Naive thymus-derived CD4-positive, alpha-beta T cell (primary cell): ENCODE results near the gene MRPL38. TPM values are rescaled to one million over a fixed set of nuclear protein-coding genes. Genes with fewer than 3 reads are reported as not detected.

Source experiments
- ATAC-seq: fragments of 150-1000 bp; cut with Tn5 transposase; 2 replicates; pipeline ENCODE4 v1.10.0; 2021; ENCODE audit warnings: mild to moderate bottlenecking, moderate library complexity
- CTCF ChIA-PET: fragments of 350-600 bp; sonication (Branson Sonifier 250); formaldehyde crosslinking; loops from one replicate; lab custom pipeline; 2021; ENCODE audit warnings: antibody characterized with exemption; lab: Charles Lee
- POLR2A ChIA-PET: fragments of 350-600 bp; sonication (Branson Sonifier 250); formaldehyde crosslinking; loops from one replicate; lab custom pipeline; 2021; ENCODE audit warnings: antibody characterized with exemption, inconsistent platforms; lab: Charles Lee
- DNase-seq, 9 donors: peaks; one replicate each; pipeline versions ENCODE4 v3.0.0 to v3.0.0-alpha.2; 2020 to 2022; ENCODE audit warnings: mixed read lengths in 1 of 9
- H3K27ac ChIP-seq: one replicate; pipeline ENCODE4 v1.7.0; 2013; ENCODE audit warnings: mild to moderate bottlenecking, low read depth, low read length, moderate library complexity
- H3K27me3 ChIP-seq, 2 donors: one replicate each; pipeline ENCODE4 v1.7.0; 2013; ENCODE audit warnings: low read length in 2 of 2, mild to moderate bottlenecking in 2 of 2, moderate library complexity in 2 of 2; ENCODE audit not compliant: control insufficient read depth in 2 of 2, insufficient read depth in 2 of 2
- H3K36me3 ChIP-seq, 3 experiments: 1 replicate in 2 of 3; 2 replicates in 1 of 3; pipeline ENCODE4 v1.7.0; 2013; ENCODE audit warnings: low read length in 3 of 3, mild to moderate bottlenecking in 3 of 3, moderate library complexity in 1 of 3; ENCODE audit not compliant: insufficient read depth in 3 of 3, control insufficient read depth in 2 of 3
- H3K4me1 ChIP-seq, 2 donors: one replicate each; pipeline ENCODE4 v1.7.0; 2013; ENCODE audit warnings: low read length in 2 of 2, mild to moderate bottlenecking in 2 of 2, moderate library complexity in 1 of 2; ENCODE audit not compliant: control insufficient read depth in 2 of 2, insufficient read depth in 2 of 2
- H3K4me3 ChIP-seq: 2 replicates; pipeline ENCODE4 v1.7.0; 2013; ENCODE audit warnings: mild to moderate bottlenecking, low read length
- H3K9me3 ChIP-seq, 3 experiments: 1 replicate in 2 of 3; 2 replicates in 1 of 3; pipeline ENCODE4 v1.7.0; 2013; ENCODE audit warnings: low read length in 3 of 3; ENCODE audit not compliant: control insufficient read depth in 2 of 3
- H3K27ac Mint-ChIP-seq, 9 donors: one replicate each; pipeline ENCODE4 v1.8.0; 2020 to 2022; ENCODE audit warnings: mixed read lengths in 9 of 9, mild to moderate bottlenecking in 8 of 9, moderate library complexity in 5 of 9, inconsistent platforms in 2 of 9
- H3K27me3 Mint-ChIP-seq, 5 donors: one replicate each; pipeline ENCODE4 v1.8.0; 2021 to 2022; ENCODE audit warnings: mixed read lengths in 5 of 5, mild to moderate bottlenecking in 1 of 5
- H3K36me3 Mint-ChIP-seq, 5 donors: one replicate each; pipeline ENCODE4 v1.8.0; 2020 to 2022; ENCODE audit warnings: mixed read lengths in 5 of 5, mild to moderate bottlenecking in 3 of 5, inconsistent platforms in 1 of 5
- H3K4me1 Mint-ChIP-seq, 7 donors: one replicate each; pipeline ENCODE4 v1.8.0; 2020 to 2022; ENCODE audit warnings: mixed read lengths in 7 of 7, mild to moderate bottlenecking in 3 of 7, inconsistent platforms in 1 of 7
- H3K4me3 Mint-ChIP-seq, 10 donors: one replicate each; pipeline ENCODE4 v1.8.0; 2020 to 2022; ENCODE audit warnings: mild to moderate bottlenecking in 10 of 10, mixed read lengths in 10 of 10, moderate library complexity in 6 of 10, inconsistent platforms in 2 of 10
- H3K9me3 Mint-ChIP-seq, 11 donors: one replicate each; pipeline ENCODE4 v1.8.0; 2020 to 2022; ENCODE audit warnings: mixed read lengths in 11 of 11, mild to moderate bottlenecking in 4 of 11, inconsistent platforms in 1 of 11, moderate library complexity in 1 of 11
- intact Hi-C, 2 donors: fragments of 100-400 bp; cut with micrococcal nuclease; formaldehyde crosslinking; loops; one replicate each; pipeline ENCODE4 v1.15.1; 2023
- polyA plus RNA-seq, 2 donors: library from polyadenylated mRNA; unstranded; fragments of 300-500 nt; fragmentation: Illumina TruSeq; gene quantifications; one replicate each; pipeline ENCODE4 v1.2.3, GENCODE V29; 2021
- total RNA-seq, 6 experiments: library from RNA in 5 of 6; stranded (reverse) in 5 of 6; gene quantifications; 1 replicate in 5 of 6; 2 replicates in 1 of 6; pipeline ENCODE4 v1.2.3 and lab custom pipeline; 2021 to 2026

MRPL38 gene
- total RNA-seq (100 to 1,000 TPM in 4 of 5 experiments, 10 to 100 TPM in 1; 81.0 to 154 (median 128) TPM), polyA plus RNA-seq (10 to 100 TPM; 64.6 to 72.2 TPM), total RNA-seq (lab: John Stamatoyannopoulos, UW) (8.7 reads per million, percentile 33 among the genes with 10 or more reads in this experiment)

DNA sequence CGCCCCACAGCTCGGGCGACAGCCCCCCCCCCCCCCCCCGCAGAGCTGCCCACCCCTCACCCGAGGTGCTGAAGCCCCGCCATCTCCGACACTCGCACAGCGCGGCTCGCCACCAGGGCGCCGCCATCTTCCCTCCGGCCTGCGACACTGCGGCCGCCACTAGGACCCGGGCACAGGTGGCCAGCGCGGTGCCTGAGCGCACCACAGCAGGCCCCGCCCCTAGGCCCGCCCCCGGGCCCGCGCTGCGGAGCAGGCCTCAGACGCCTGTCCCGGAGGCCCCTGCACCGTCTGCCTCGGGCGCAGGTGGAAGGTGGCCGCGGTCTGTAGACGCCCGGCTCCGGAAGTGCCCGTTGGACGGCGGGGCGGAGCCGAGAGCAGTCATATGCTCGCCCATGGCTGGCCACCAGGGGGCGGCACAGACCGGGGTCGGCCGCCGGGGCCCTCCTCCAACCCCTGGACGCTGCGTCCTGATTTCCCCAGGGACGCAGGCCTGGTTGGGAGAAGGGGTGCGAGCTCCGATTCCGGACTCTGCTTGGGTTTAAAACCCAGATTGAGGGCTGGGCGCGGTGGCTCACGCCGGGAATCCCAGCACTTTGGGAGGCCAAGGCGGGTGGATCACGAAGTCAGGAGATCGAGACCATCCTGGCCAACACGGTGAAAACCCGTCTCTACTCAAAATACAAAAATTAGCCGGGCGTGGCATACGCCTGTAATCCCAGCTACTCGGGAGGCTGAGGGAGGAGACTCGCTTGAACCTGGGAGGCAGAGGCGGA is at the start of gene MRPL38:
MRPL38 (minus strand) TSS at position 136 of the 773 bp plus-strand sequence; CDS start at position 127, 9 bp downstream.
- H3K27ac Mint-ChIP-seq, result peak within 1 kb of the TSS; percentile 90 to 97 (median 95)
- Histone ChIP-seq H3K9me3 (no peaks in the 10 kb centered on the region), H3K4me3 (peak within 1 kb of the TSS; percentile 72), H3K27me3 (no peaks in the 10 kb centered on the region), H3K36me3 (peaks cover 0 to 26% (median 5%) of the 10 kb centered on the region in 3 experiments), H3K4me1 (peaks cover 0 to 5% of the 10 kb centered on the region in 2 donors), H3K27ac (peak within 1 kb of the TSS; percentile 85)
- DNase-seq, result peak; percentile 88 to 97 (median 91)
- ChIA-PET CTCF (interaction anchor here (0.7 to 5.4 kb wide), 9 partner anchors 8 to 375 kb away, joined by 3 to 33 read pairs (median 6); partner anchors contain the start of genes TRIM65 and WBP2), POLR2A (interaction anchor here (0.6 to 4.2 kb wide), 17 partner anchors 8 to 835 kb away, joined by 3 to 40 read pairs (median 4); partner anchors contain the start of genes FBF1, TRIM47, TRIM65 and UNC13D)
- H3K4me3 Mint-ChIP-seq, result peak within 1 kb of the TSS; percentile 83 to 97 (median 92)
- ATAC-seq, result peak; percentile 99
- H3K9me3 Mint-ChIP-seq, result peaks cover 0 to 7% (median 0%) of the 10 kb centered on the region in 11 donors
- H3K27me3 Mint-ChIP-seq, result no peaks in the 10 kb centered on the region
- peaks cover 2 to 16% (median 14%) of the 10 kb centered on the region in 7 donors for H3K4me1 Mint-ChIP-seq
- peaks cover 0 to 3% (median 0%) of the 10 kb centered on the region in 5 donors for H3K36me3 Mint-ChIP-seq
- intact Hi-C loops, result loop anchor here (1.0 to 2.0 kb wide), 11 partner anchors 9 to 616 kb away; partner anchors contain the start of genes ACOX1 (in 2 of the 2), FBF1 (in 2 of the 2), TEN1 (in 2 of the 2) and UNK (in 2 of the 2)

DNA sequence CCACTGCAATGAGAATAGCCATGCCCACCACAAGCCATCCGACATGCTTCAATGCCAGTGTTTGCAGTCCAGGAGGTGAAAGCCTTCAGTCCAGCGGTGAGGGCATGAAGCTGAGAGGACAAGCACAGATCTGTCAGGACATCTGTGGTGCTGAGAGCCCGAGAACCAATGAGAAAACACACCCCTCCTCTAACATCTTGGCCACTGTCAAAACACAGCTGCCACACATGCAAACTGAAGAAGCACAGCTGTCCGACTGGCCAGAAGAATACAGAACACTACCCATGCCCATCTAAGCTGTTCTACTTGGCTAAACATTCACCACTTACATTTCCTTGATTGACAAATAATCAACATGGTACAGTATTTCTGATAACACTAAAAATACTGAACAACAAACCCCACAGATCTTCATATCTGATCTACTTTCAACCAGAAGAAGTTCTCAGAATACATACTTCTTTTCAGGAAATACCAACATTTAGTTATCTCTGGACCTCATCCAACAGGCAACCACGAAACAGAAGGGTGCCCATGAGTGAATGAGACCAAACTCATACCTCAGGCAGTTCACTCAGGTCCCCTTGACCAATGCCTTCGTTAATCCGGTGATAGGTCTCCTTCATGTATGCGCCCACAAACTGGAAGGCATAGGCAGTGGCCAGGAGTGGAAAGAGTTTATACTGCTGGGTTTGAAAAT is 46.3 kb upstream of the MRPL38 start:
- POLR2A ChIA-PET, result interaction anchor here (0.6 kb wide), 1 partner anchor 26 kb away, joined by 4 read pairs; no protein-coding TSS in a partner anchor
- Histone ChIP-seq H3K4me1 (no peaks in the 10 kb centered on the region), H3K9me3 (no peaks in the 10 kb centered on the region), H3K27me3 (no peaks in the 10 kb centered on the region), H3K36me3 (peaks cover 27 to 82% (median 29%) of the 10 kb centered on the region in 3 experiments), H3K4me3 (no peak overlapping the region), H3K27ac (no peak overlapping the region)
- Mint-ChIP-seq H3K36me3 (peaks cover 3 to 41% (median 18%) of the 10 kb centered on the region in 5 donors), H3K4me3 (peak overlapping the region in 1 of 10 donors; percentile 28), H3K9me3 (no peaks in the 10 kb centered on the region), H3K27me3 (no peaks in the 10 kb centered on the region), H3K27ac (no peak overlapping the region), H3K4me1 (peaks cover 0 to 15% (median 0%) of the 10 kb centered on the region in 7 donors)
- CTCF ChIA-PET, result interaction anchor here (0.5 to 0.6 kb wide), 2 partner anchors 24 to 538 kb away, joined by 3 read pairs; no protein-coding TSS in a partner anchor
- intact Hi-C loops, result no loop called here
- ATAC-seq (peak; percentile 60), DNase-seq (no peak)

- Mint-ChIP-seq H3K9me3 (no peaks in the 10 kb centered on the region), H3K36me3 (peaks cover 3 to 40% (median 14%) of the 10 kb centered on the region in 5 donors), H3K4me1 (peaks cover 0 to 15% (median 0%) of the 10 kb centered on the region in 7 donors), H3K27me3 (no peaks in the 10 kb centered on the region), H3K4me3 (no peak overlapping the region), H3K27ac (peak overlapping the region in 1 of 9 donors; percentile 8)
- Histone ChIP-seq H3K27ac (no peak overlapping the region), H3K9me3 (no peaks in the 10 kb centered on the region), H3K4me3 (no peak overlapping the region), H3K27me3 (no peaks in the 10 kb centered on the region), H3K36me3 (peaks cover 22 to 76% (median 29%) of the 10 kb centered on the region in 3 experiments), H3K4me1 (no peaks in the 10 kb centered on the region)
- no peak for ATAC-seq
- CTCF ChIA-PET, result interaction anchor here (0.5 kb wide), 1 partner anchor 539 kb away, joined by 3 read pairs; no protein-coding TSS in a partner anchor
- POLR2A ChIA-PET, result interaction anchor here (0.6 kb wide), 1 partner anchor 26 kb away, joined by 4 read pairs; no protein-coding TSS in a partner anchor
- intact Hi-C loops, result no loop called here
- DNase-seq, result no peak
Observed at GRCh38 chr17:75950421-75950820, 45.7 kb upstream of the MRPL38 start.

DNA sequence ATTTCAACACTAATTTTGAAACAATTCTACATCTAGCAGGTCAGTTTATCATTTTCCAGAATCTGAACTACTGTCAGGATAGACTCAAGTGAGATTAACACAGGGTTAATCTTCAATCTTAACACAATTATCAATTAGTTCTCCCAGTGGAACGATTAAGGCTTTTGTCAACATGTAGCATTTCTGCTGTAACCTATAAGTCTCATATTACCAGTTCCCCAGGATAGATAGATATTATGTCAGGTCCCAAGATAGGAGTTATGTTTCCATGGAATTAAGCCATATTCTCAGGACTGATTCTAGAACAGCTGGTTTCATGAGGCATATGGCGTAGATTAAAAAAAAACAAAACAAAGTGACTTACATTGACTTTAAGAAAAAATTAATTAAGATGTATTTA is 40.5 kb upstream of the MRPL38 start:
- Mint-ChIP-seq H3K4me1 (peaks cover 9 to 16% (median 11%) of the 10 kb centered on the region in 7 donors), H3K36me3 (peaks cover 3 to 17% (median 6%) of the 10 kb centered on the region in 5 donors), H3K4me3 (no peak overlapping the region), H3K27ac (peak overlapping the region in 1 of 9 donors; percentile 25), H3K27me3 (no peaks in the 10 kb centered on the region), H3K9me3 (no peaks in the 10 kb centered on the region)
- ChIA-PET CTCF (no interaction called here), POLR2A (no interaction called here)
- ATAC-seq (no peak), DNase-seq (no peak)
- Histone ChIP-seq H3K4me3 (no peak overlapping the region), H3K4me1 (peaks cover 5 to 8% of the 10 kb centered on the region in 2 donors), H3K9me3 (no peaks in the 10 kb centered on the region), H3K27ac (no peak overlapping the region), H3K36me3 (peaks cover 4 to 33% (median 5%) of the 10 kb centered on the region in 3 experiments), H3K27me3 (no peaks in the 10 kb centered on the region)
- intact Hi-C loops, result no loop called here

GRCh38 chr17:75943491-75943890 is 38.8 kb upstream of the MRPL38 start:
- intact Hi-C loops, result loop anchor here in 1 of 2 donors (5.0 kb wide), 1 partner anchor 409 kb away; the partner anchor contains the start of gene PRPSAP1
- ChIA-PET CTCF (no interaction called here), POLR2A (interaction anchor here (0.7 kb wide), 1 partner anchor 126 kb away, joined by 3 read pairs; no protein-coding TSS in a partner anchor)
- no peak for ATAC-seq
- no peak for DNase-seq
- no peak overlapping the region for H3K27ac Mint-ChIP-seq
- Histone ChIP-seq H3K4me3 (no peak overlapping the region), H3K36me3 (peaks cover 0 to 19% (median 0%) of the 10 kb centered on the region in 3 experiments), H3K27me3 (no peaks in the 10 kb centered on the region), H3K27ac (no peak overlapping the region), H3K4me1 (peaks cover 5 to 11% of the 10 kb centered on the region in 2 donors), H3K9me3 (no peaks in the 10 kb centered on the region)
- peaks cover 0 to 7% (median 0%) of the 10 kb centered on the region in 5 donors for H3K36me3 Mint-ChIP-seq
- H3K9me3 Mint-ChIP-seq, result no peaks in the 10 kb centered on the region
- no peaks in the 10 kb centered on the region for H3K27me3 Mint-ChIP-seq
- H3K4me1 Mint-ChIP-seq, result peaks cover 9 to 19% (median 11%) of the 10 kb centered on the region in 7 donors
- no peak overlapping the region for H3K4me3 Mint-ChIP-seq
